ENCODE data around the gene HSF2BP.

Gene HSF2BP

DNA sequence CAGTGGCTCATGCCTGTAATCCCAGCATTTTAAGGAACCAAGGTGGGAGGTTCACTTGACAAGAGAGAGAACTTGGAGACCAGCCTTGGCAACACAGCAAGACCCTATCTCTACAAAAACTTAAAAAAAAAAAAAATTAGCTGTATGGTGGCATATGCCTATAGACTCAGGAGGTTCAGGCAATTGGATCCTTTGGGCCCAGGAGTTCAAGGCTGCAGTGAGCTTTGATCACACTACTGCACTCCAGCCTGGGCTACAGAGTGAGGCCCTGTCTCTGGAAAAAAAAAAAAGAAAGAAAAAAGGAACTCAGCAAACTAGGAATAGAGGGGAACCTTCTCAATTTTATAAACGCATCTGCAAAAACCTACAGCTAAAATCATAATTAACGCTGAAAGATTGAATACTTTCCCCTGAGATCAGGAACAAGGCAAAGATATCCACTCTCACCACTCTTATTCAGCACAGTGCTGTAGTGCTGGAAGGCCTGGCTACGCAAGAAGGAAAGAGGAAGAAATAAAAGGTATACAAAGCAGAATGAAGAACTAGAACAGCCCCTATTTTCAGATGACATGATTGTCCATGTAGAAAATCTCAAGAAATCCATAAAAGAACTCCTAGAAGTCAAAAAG lies 21.6 kb downstream of the HSF2BP start:
- no peak for DNase-seq (ENCODE audit: extremely low spot score)
- ChIA-PET CTCF (no interaction called here), POLR2A (no interaction called here)
- TF ChIP-seq, protein P1, sequence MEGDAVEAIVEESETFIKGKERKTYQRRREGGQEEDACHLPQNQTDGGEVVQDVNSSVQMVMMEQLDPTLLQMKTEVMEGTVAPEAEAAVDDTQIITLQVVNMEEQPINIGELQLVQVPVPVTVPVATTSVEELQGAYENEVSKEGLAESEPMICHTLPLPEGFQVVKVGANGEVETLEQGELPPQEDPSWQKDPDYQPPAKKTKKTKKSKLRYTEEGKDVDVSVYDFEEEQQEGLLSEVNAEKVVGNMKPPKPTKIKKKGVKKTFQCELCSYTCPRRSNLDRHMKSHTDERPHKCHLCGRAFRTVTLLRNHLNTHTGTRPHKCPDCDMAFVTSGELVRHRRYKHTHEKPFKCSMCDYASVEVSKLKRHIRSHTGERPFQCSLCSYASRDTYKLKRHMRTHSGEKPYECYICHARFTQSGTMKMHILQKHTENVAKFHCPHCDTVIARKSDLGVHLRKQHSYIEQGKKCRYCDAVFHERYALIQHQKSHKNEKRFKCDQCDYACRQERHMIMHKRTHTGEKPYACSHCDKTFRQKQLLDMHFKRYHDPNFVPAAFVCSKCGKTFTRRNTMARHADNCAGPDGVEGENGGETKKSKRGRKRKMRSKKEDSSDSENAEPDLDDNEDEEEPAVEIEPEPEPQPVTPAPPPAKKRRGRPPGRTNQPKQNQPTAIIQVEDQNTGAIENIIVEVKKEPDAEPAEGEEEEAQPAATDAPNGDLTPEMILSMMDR (IDR thresholded peaks at IDR 0.05; ENCODE audit: control extremely low read depth, extremely low read depth, low read depth, missing control alignments): no peak

DNA sequence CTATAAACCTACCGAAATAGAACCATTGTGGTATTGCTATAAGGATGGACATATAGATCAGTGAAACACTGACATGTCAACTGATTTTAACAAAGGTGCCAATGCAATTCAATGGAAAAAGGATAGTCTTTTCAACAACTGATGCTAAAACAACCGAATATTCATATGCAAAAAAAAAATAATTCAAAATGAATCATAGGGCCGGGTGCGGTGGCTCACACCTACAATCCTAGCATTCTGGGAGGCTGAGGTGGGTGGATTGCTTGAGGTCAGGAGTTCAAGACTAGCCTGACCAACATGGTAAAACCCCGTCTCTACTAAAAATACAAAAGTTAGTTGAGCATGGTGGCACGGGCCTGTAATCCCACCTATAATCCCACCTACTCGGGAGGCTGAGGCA lies 23.9 kb downstream of the HSF2BP start:
- ChIA-PET POLR2A (no interaction called here), CTCF (no interaction called here)
- DNase-seq (ENCODE audit: extremely low spot score): no peak
- TF ChIP-seq, protein P1 (IDR thresholded peaks at IDR 0.05; ENCODE audit: control extremely low read depth, extremely low read depth, low read depth, missing control alignments): no peak

DNA sequence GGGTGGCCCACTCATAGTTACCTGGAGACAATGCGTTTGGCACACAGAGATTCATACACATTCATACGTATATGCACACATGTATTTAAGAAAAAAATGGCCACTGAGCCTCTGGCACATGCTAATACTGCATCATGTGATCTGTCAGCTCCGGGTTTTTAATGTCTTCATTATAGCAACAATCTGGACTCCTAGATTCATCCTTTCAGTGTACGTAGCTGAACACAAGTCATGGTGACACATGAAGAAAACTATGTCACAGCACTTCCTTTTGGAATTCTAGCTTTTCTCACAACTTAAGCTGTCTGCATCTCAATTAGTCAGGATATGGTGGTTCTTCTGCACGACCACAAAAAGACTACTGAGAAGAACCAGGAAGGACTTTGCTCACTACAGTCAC lies 24.7 kb downstream of the HSF2BP start:
- ChIA-PET POLR2A (no interaction called here), CTCF (no interaction called here)
- DNase-seq (ENCODE audit: extremely low spot score): no peak
- TF ChIP-seq, protein P1 (IDR thresholded peaks at IDR 0.05; ENCODE audit: control extremely low read depth, extremely low read depth, low read depth, missing control alignments): no peak

DNA sequence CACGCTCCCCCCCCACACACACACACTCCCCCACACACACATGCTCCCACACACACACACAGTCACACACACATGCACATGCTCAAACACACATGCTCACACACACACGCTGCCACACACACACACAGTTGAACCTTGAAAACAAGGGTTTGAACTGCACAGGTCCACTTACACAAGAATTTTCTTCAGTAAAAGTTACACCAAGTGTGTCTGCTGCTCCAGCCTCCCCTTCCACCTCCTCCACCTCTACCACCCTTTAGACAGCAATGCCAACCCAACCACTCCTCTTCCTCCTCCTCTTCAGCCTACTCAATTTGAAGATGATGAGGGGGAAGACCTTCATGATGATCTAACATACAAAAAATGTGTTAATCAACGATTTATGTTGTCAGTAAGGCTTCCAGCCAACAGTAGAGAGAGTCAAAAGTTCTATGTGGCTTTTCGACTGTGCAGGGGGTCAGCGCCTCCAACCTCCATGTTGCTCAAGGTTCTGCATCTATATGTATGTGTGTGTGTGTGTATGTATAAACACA lies 26.8 kb downstream of the HSF2BP start:
- ChIA-PET CTCF (no interaction called here), POLR2A (no interaction called here)
- TF ChIP-seq, protein P1 (IDR thresholded peaks at IDR 0.05; ENCODE audit: control extremely low read depth, extremely low read depth, low read depth, missing control alignments): no peak
- DNase-seq (ENCODE audit: extremely low spot score): no peak

DNA sequence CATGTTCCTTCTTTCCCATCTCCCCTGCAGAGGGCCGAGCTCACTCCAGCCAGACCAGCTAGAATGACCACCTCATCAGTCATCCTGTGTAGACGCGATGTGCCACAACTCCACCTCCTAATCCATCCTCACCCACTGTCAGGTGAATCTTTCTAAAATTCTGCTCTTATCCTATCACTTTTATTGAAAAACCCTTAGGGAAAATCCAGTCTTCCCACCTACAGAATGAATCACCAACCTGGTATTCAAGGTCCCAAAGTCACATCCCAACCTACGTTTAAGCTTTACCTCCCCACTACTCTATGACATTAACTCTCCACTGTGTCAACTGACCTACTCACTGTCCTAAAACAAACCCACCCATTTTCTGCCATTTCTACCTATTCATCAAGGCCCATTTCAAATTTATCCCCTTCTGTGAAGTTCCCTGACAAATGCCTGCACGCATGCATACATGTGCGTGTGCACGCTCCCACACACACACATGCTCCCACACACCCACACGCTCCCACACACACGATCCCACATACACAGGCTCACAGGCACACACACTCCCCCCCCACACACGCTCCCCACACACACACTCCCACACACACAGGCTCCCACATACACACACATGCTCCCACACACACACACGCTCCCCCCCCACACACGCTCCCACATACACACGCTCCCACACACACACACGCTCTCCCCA lies 27.7 kb downstream of the HSF2BP start:
- ChIA-PET POLR2A (no interaction called here), CTCF (no interaction called here)
- no peak for DNase-seq (ENCODE audit: extremely low spot score)
- TF ChIP-seq, protein P1 (IDR thresholded peaks at IDR 0.05; ENCODE audit: control extremely low read depth, extremely low read depth, low read depth, missing control alignments): no peak

DNA sequence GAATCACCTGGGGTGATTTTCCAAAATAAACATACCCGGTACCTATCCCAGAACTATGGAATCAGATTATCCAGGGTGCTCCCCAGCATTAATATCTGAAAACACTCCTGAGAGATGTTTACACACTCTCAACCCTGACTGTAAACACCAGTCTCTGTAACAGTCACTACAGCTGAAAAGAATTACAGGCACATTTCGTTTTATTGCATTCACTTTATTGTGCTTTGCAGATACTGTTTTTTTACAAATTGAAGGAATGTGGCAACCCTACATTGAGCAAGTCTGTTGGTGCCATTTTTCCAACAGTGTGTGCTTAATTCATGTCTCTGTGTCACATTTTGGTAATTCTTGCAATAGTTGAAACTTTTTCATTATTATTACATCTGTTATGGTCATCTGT lies 31.8 kb downstream of the HSF2BP start:
- ChIA-PET POLR2A (no interaction called here), CTCF (interaction anchor here (1.5 kb wide), 1 partner anchor 18 kb away, joined by 6 read pairs; no protein-coding TSS in a partner anchor)
- DNase-seq (ENCODE audit: extremely low spot score): no peak
- TF ChIP-seq, protein P1 (IDR thresholded peaks at IDR 0.05; ENCODE audit: control extremely low read depth, extremely low read depth, low read depth, missing control alignments): no peak

Data from GM10248 (cell line).